SK-N-SH (cell line): ENCODE measurements around the gene MPPED2. TPM values are rescaled to one million over a fixed set of nuclear protein-coding genes. Genes with fewer than 3 reads are reported as not detected.

Experiments
- CTCF ChIA-PET: fragments of 300-600, 350-600 bp; formaldehyde crosslinking; extraction: SDS; loops from one replicate; lab custom pipeline; 2021; lab: Yijun Ruan, JAX
- POLR2A ChIA-PET: fragments of 350-600 bp; sonication (Branson Sonifier 250); formaldehyde crosslinking; extraction: SDS; loops from one replicate; lab custom pipeline; 2020; ENCODE audit warnings: antibody characterized with exemption, inconsistent platforms; lab: Yijun Ruan, JAX
- DNase-seq: peaks from one replicate; pipeline ENCODE4 v3.0.0; 2012
- H2AFZ ChIP-seq: fragments of 200-600 bp; sonication (generic); 2 replicates; pipeline ENCODE4 v1.8.1; 2016; ENCODE audit warnings: antibody characterized with exemption, mild to moderate bottlenecking, low read depth
- H3F3A ChIP-seq: fragments of 200-600 bp; sonication (generic); replicated peaks from 2 replicates; pipeline ENCODE3; 2016; ENCODE audit warnings: antibody characterized with exemption, mild to moderate bottlenecking; ENCODE audit not compliant: insufficient read depth
- H3K27ac ChIP-seq, 2 experiments: fragments of 200-500 bp in 1 of 2; fragments of 200-600 bp in 1 of 2; sonication (Bioruptor generic) in 1 of 2; sonication (generic), shearing (Covaris generic) in 1 of 2; 2 replicates each; pipeline versions ENCODE4 v1.5.1 to v1.6.1; 2014 to 2016; ENCODE audit warnings: low read depth in 2 of 2, inconsistent platforms in 1 of 2, low read length in 1 of 2, mild to moderate bottlenecking in 1 of 2, mixed read lengths in 1 of 2
- H3K27me3 ChIP-seq: fragments of 200-600 bp; sonication (generic), shearing (Covaris generic); 2 replicates; pipeline ENCODE4 v1.6.1; 2016; ENCODE audit warnings: mixed run types; ENCODE audit not compliant: insufficient read depth
- H3K36me3 ChIP-seq, 2 experiments: fragments of 200-500 bp in 1 of 2; fragments of 200-600 bp in 1 of 2; sonication (Bioruptor generic) in 1 of 2; sonication (generic) in 1 of 2; replicated peaks in 1 of 2; 2 replicates each; pipeline versions ENCODE3 to v1.5.1; 2014 to 2016; ENCODE audit warnings: low read length in 1 of 2, mild to moderate bottlenecking in 1 of 2; ENCODE audit not compliant: insufficient read depth in 2 of 2, control insufficient read depth in 1 of 2
- H3K4me1 ChIP-seq, 2 experiments: fragments of 200-500 bp in 1 of 2; fragments of 200-600 bp in 1 of 2; sonication (Bioruptor generic) in 1 of 2; sonication (generic), shearing (Covaris generic) in 1 of 2; 2 replicates each; pipeline versions ENCODE4 v1.5.1 to v1.6.1; 2014 to 2016; ENCODE audit warnings: low read depth in 1 of 2, low read length in 1 of 2, mixed run types in 1 of 2; ENCODE audit not compliant: insufficient read depth in 2 of 2, control insufficient read depth in 1 of 2
- H3K4me2 ChIP-seq: fragments of 200-600 bp; sonication (generic), shearing (Covaris generic); 2 replicates; pipeline ENCODE4 v1.6.1; 2017; ENCODE audit warnings: mixed run types
- H3K4me3 ChIP-seq, 2 experiments: fragments of 200-500 bp in 1 of 2; fragments of 200-600 bp in 1 of 2; sonication (Bioruptor generic) in 1 of 2; sonication (generic), shearing (Covaris generic) in 1 of 2; 2 replicates each; pipeline versions ENCODE4 v1.5.1 to v1.8.1; 2014 to 2016; ENCODE audit warnings: low read depth in 2 of 2, inconsistent platforms in 1 of 2, low read length in 1 of 2, mild to moderate bottlenecking in 1 of 2, mixed read lengths in 1 of 2, moderate library complexity in 1 of 2
- H3K79me2 ChIP-seq: fragments of 200-600 bp; sonication (generic); 2 replicates; pipeline ENCODE4 v1.8.1; 2017; ENCODE audit warnings: mild to moderate bottlenecking; ENCODE audit not compliant: insufficient read depth
- H3K9ac ChIP-seq: fragments of 200-600 bp; sonication (generic); 2 replicates; pipeline ENCODE4 v1.6.1; 2017; ENCODE audit warnings: mixed run types
- H3K9me2 ChIP-seq: fragments of 200-600 bp; sonication (generic); 2 replicates; pipeline ENCODE4 v1.6.1; 2017; ENCODE audit warnings: mixed run types
- H3K9me3 ChIP-seq: fragments of 200-600 bp; sonication (generic); 2 replicates; pipeline ENCODE4 v1.6.1; 2017; ENCODE audit warnings: mixed run types, mild to moderate bottlenecking, moderate library complexity
- H4K20me1 ChIP-seq: fragments of 200-600 bp; sonication (generic); 2 replicates; pipeline ENCODE4 v1.6.1; 2017; ENCODE audit warnings: mild to moderate bottlenecking, mixed run types; ENCODE audit not compliant: insufficient read depth
- ELF1 ChIP-seq: IDR thresholded peaks from 2 replicates; pipeline ENCODE4 v1.4.0; 2012
- EP300 ChIP-seq, 2 experiments: IDR thresholded peaks; 2 replicates each; pipeline versions ENCODE4 v1.4.0 to v1.6.1; 2012; ENCODE audit warnings: borderline replicate concordance in 1 of 2, low read depth in 1 of 2, low read length in 1 of 2
- FOXJ3 ChIP-seq: sonication (generic); formaldehyde crosslinking; IDR thresholded peaks from 2 replicates; pipeline ENCODE4 v1.5.1; 2020; ENCODE audit warnings: mild to moderate bottlenecking, missing genetic modification reagents
- GABPA ChIP-seq: IDR thresholded peaks from 2 replicates; pipeline ENCODE4 v1.4.0; 2012; ENCODE audit warnings: low read depth, mild to moderate bottlenecking
- MEF2A ChIP-seq: IDR thresholded peaks from 2 replicates; pipeline ENCODE4 v1.4.0; 2012; ENCODE audit warnings: low read depth, borderline replicate concordance
- NFIC ChIP-seq: IDR thresholded peaks from 2 replicates; pipeline ENCODE4 v1.4.0; 2012; ENCODE audit warnings: borderline replicate concordance
- PBX3 ChIP-seq: IDR thresholded peaks from 2 replicates; pipeline ENCODE4; 2012
- POLR2AphosphoS5 ChIP-seq: IDR thresholded peaks from 2 replicates; pipeline ENCODE4 v1.6.1; 2012; ENCODE audit warnings: low read depth, low read length
- RAD21 ChIP-seq: IDR thresholded peaks from 2 replicates; pipeline ENCODE4 v1.6.1; 2012; ENCODE audit warnings: mild to moderate bottlenecking, low read length
- RCOR1 ChIP-seq: fragments of 150-350 bp; IDR thresholded peaks from 2 replicates; pipeline ENCODE4 v1.6.1; 2017; ENCODE audit warnings: antibody characterized with exemption, low read length
- RFX5 ChIP-seq: IDR thresholded peaks from 2 replicates; pipeline ENCODE4 v1.6.1; 2012; ENCODE audit warnings: mild to moderate bottlenecking, improper control_type of control experiment, low read length
- RXRA ChIP-seq: IDR thresholded peaks from 2 replicates; pipeline ENCODE4 v1.4.0; 2012; ENCODE audit warnings: low read depth, mild to moderate bottlenecking, borderline replicate concordance
- SMC3 ChIP-seq: IDR thresholded peaks from 2 replicates; pipeline ENCODE4 v1.6.1; 2012; ENCODE audit warnings: low read depth, low read length, improper control_type of control experiment
- TAF1 ChIP-seq: IDR thresholded peaks from 2 replicates; pipeline ENCODE4 v1.6.1; 2012; ENCODE audit warnings: low read depth, mild to moderate bottlenecking, low read length, moderate library complexity, borderline replicate concordance
- TCF12 ChIP-seq: IDR thresholded peaks from 2 replicates; pipeline ENCODE4 v1.4.0; 2012
- USF2 ChIP-seq: fragments of 150-350 bp; IDR thresholded peaks from 2 replicates; pipeline ENCODE4 v1.6.1; 2017; ENCODE audit warnings: antibody characterized with exemption, low read length, low read depth, borderline replicate concordance
- ZBTB33 ChIP-seq: IDR thresholded peaks from 2 replicates; pipeline ENCODE4 v1.4.0; 2012; ENCODE audit warnings: low read depth, borderline replicate concordance
- WGBS: methylation state at CpG from one replicate; pipeline ENCODE4 v1.1.6; 2017; ENCODE audit warnings: low lambda C conversion rate; 5-methylcytosine and 5-hydroxymethylcytosine counted together
- polyA plus RNA-seq, 3 experiments: library from polyadenylated mRNA; depleted of rRNA; stranded (reverse); fragments of >200 nt; gene quantifications; 2 replicates each; pipeline ENCODE4 v1.2.3, GENCODE V29; 2012
- TF ChIP-seq, protein P1 (sequence below): IDR thresholded peaks from 2 replicates; pipeline ENCODE4 v1.4.0; 2012; ENCODE audit warnings: low read depth, borderline replicate concordance
- TF ChIP-seq, protein P2 (sequence below): fragments of 200-600 bp; sonication (generic); IDR thresholded peaks from 2 replicates; pipeline ENCODE4 v1.6.1; 2017; ENCODE audit warnings: antibody characterized with exemption, mild to moderate bottlenecking, moderate library complexity

Gene MPPED2
- polyA plus RNA-seq, 1 of the 3 experiments (the other 2 are of a cell fraction), result 0.05 TPM

DNA sequence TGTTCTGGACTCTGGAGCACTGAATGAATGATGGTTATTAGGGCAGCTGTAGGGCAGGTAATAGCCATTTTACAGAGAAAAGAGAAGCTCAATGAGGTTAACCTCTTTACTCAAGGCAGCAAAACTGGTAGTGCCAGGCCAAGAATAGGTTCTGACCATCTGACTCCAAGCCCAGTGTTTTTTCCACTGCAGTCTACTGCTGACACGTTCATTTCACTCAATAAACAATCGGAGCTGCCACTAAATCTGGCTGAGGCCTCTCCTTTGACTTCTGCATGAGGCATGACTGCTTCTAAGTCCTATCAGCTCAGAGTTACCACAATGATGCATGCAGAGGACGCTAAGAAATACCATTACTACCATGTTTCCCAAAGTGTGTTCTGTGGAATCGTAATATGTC, 145.6 kb downstream of the MPPED2 start (continued):
- TF ChIP-seq RFX5, result no peak
- no peak for TF ChIP-seq TCF12
- TF ChIP-seq GABPA, result no peak
- TF ChIP-seq, all 33 proteins: peak for 0

DNA sequence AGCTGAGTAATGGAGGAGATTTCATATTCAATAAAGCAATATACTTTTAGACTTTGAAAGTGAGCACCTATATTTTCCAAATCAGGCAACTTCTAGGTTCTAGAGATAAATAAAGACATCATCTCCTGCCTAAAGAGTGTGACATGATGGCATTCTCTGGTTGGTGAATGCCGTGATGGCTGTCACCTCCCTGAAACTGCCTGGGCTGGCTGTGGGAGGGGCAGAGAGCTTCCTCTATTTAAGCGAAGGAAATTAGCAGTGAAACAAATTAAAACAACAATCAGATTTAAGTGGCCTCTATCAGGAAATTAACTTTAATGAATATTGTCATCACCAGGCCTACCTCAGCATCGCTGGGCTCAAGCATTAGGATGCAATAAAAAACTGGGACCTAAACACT, 149.4 kb downstream of the MPPED2 start:
- Histone ChIP-seq H3K4me3 (no peak overlapping the region), H4K20me1 (no peaks in the 10 kb centered on the region), H3K4me1 (no peaks in the 10 kb centered on the region), H3K27me3 (no peaks in the 10 kb centered on the region), H3K79me2 (no peaks in the 10 kb centered on the region), H3K4me2 (no peak overlapping the region), H2AFZ (no peak overlapping the region), H3K9me2 (no peaks in the 10 kb centered on the region), H3K9ac (no peak overlapping the region), H3K36me3 (no peaks in the 10 kb centered on the region), H3F3A (no peaks in the 10 kb centered on the region), H3K9me3 (no peaks in the 10 kb centered on the region), H3K27ac (no peak overlapping the region)
- TF ChIP-seq TAF1, result no peak
- TF ChIP-seq, protein P1, sequence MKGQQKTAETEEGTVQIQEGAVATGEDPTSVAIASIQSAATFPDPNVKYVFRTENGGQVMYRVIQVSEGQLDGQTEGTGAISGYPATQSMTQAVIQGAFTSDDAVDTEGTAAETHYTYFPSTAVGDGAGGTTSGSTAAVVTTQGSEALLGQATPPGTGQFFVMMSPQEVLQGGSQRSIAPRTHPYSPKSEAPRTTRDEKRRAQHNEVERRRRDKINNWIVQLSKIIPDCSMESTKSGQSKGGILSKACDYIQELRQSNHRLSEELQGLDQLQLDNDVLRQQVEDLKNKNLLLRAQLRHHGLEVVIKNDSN, result no peak
- TF ChIP-seq PBX3, result no peak
- no peak for TF ChIP-seq EP300 (IDR thresholded peaks at IDR 0.05; ENCODE audit: borderline replicate concordance in 1 of 2, low read depth in 1 of 2, low read length in 1 of 2)
- TF ChIP-seq MEF2A, result no peak
- no peak for TF ChIP-seq RXRA
- TF ChIP-seq TCF12, result no peak
- no peak for TF ChIP-seq NFIC
- TF ChIP-seq ELF1, result no peak
- no peak for TF ChIP-seq RCOR1
- TF ChIP-seq, protein P2, sequence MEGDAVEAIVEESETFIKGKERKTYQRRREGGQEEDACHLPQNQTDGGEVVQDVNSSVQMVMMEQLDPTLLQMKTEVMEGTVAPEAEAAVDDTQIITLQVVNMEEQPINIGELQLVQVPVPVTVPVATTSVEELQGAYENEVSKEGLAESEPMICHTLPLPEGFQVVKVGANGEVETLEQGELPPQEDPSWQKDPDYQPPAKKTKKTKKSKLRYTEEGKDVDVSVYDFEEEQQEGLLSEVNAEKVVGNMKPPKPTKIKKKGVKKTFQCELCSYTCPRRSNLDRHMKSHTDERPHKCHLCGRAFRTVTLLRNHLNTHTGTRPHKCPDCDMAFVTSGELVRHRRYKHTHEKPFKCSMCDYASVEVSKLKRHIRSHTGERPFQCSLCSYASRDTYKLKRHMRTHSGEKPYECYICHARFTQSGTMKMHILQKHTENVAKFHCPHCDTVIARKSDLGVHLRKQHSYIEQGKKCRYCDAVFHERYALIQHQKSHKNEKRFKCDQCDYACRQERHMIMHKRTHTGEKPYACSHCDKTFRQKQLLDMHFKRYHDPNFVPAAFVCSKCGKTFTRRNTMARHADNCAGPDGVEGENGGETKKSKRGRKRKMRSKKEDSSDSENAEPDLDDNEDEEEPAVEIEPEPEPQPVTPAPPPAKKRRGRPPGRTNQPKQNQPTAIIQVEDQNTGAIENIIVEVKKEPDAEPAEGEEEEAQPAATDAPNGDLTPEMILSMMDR, result no peak
- TF ChIP-seq SMC3, result no peak
- no peak for TF ChIP-seq RAD21
- 47% methylated on average over 3 of the region's 3 CpGs for WGBS
- POLR2A ChIA-PET, result no interaction called here
- DNase-seq, result no peak
- CTCF ChIA-PET, result interaction anchor here (1.9 to 2.0 kb wide), 2 partner anchors 20 to 21 kb away, joined by 4 read pairs; no protein-coding TSS in a partner anchor

DNA sequence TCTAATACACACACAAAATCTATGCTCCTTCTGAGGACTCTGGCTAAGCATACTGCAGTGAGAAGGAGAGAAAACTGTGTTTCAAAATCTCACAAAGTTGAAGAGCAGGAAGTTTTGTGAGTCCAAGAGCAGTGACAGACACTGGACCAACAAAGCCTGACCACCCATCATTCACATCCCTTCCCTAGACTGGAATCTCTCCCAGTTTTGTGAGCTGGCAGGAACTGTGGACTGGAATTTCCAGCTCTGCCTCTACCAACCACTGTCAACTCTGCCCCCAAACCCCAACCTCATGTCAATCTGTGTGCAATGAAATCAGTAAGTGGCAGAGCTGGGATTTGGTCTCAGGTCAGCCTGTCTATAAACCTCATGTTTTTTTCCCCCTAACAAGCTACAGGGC, 150.7 kb downstream of the MPPED2 start:
- H3F3A ChIP-seq, result no peaks in the 10 kb centered on the region
- no peak overlapping the region for H3K9ac ChIP-seq
- H2AFZ ChIP-seq, result no peak overlapping the region
- no peaks in the 10 kb centered on the region for H3K9me3 ChIP-seq
- CTCF ChIA-PET, result interaction anchor here (2.0 kb wide), 1 partner anchor 20 kb away, joined by 4 read pairs; no protein-coding TSS in a partner anchor
- H3K4me3 ChIP-seq, result no peak overlapping the region
- no peak overlapping the region for H3K27ac ChIP-seq
- no peaks in the 10 kb centered on the region for H3K36me3 ChIP-seq
- H3K4me1 ChIP-seq, result no peaks in the 10 kb centered on the region
- no peak overlapping the region for H3K4me2 ChIP-seq
- no peaks in the 10 kb centered on the region for H3K9me2 ChIP-seq
- no peaks in the 10 kb centered on the region for H3K79me2 ChIP-seq
- H4K20me1 ChIP-seq, result no peaks in the 10 kb centered on the region
- no peak for DNase-seq
- POLR2A ChIA-PET, result no interaction called here
- no peaks in the 10 kb centered on the region for H3K27me3 ChIP-seq
- TF ChIP-seq FOXJ3 (CRISPR knock-in tag), result no peak
- no peak for TF ChIP-seq ZBTB33
- no peak for TF ChIP-seq GABPA
- no peak for TF ChIP-seq USF2
- TF ChIP-seq MEF2A, result no peak
- TF ChIP-seq, protein P1, result no peak
- TF ChIP-seq POLR2AphosphoS5, result no peak
- no peak for TF ChIP-seq EP300 (IDR thresholded peaks at IDR 0.05; ENCODE audit: borderline replicate concordance in 1 of 2, low read depth in 1 of 2, low read length in 1 of 2)
- TF ChIP-seq RCOR1, result no peak
